GM18498 (cell line): Measurements from ENCODE around the gene PHB1.

Experiments used
- ATAC-seq: cut with Tn5 transposase; IDR thresholded peaks from one replicate; pipeline ENCODE4 v1.9.1; 2021; ENCODE audit warnings: mild to moderate bottlenecking, moderate library complexity; ENCODE audit not compliant: unreplicated experiment

PHB1 gene

GRCh38 chr17:49414622-49415350 lies at the start of gene PHB1:
Gene PHB1 (minus strand): TSS chr17:49414882. CDS start chr17:49413264, 1,618 bp downstream.
- peak; percentile 99 for ATAC-seq

DNA sequence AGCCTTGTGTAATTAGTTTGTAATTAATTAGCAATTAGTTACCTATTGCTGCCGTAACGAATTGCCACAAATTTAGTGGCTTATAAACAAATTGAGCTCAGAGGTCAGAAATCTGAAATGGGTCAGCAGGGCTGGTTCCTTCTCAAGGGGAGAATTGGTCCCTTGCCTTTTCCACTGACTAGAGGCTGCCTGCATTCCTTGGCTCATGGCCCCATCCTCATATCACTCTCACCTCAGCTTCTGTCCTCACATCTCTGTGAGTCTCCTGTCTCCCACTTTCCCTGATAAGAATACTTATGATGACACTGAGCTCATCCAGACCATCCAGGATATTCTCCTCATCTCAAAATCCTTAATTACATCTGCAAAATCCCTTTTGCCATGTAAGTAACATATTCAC lies 49.4 kb upstream of the PHB1 start:
- no peak for ATAC-seq

DNA sequence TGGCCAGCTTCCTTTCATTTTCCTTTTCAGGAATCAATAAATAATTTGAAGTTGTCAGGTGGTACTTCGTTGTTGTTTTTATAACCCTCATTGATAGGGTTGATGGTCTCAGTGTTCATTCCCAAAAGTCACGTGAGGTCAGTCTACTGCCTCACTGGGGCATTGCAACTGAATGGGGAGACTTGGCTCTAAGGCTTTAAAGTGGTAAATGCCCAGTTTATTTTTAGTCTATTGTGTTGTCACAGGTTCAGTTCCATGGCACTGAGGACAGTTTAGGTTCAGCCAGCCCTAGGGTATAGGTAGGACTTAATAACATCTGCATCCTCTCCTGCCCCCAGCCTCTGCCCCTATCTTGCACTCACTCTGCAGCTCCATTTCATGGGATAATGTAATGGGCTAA lies 46.9 kb upstream of the PHB1 start:
- no peak for ATAC-seq

DNA sequence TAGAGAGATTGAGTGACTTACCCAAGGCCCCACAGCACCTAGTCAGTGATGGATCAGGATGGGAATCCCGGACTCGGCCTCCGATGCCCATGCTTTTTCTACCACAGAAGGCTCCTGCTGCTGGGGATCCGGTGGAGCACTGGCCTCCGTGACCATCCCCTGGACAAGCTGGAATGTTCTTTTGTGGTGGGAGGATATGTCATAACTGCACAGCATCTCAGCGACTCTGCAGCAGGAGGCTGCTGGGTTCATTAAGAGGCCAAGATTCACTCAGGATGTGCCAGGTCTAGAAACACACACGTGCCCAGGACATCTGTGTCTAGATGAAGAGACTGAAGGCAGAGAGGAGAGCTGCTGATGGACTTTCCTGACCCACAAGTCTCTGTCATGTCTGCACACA lies 45.7 kb upstream of the PHB1 start:
- ATAC-seq = no peak

DNA sequence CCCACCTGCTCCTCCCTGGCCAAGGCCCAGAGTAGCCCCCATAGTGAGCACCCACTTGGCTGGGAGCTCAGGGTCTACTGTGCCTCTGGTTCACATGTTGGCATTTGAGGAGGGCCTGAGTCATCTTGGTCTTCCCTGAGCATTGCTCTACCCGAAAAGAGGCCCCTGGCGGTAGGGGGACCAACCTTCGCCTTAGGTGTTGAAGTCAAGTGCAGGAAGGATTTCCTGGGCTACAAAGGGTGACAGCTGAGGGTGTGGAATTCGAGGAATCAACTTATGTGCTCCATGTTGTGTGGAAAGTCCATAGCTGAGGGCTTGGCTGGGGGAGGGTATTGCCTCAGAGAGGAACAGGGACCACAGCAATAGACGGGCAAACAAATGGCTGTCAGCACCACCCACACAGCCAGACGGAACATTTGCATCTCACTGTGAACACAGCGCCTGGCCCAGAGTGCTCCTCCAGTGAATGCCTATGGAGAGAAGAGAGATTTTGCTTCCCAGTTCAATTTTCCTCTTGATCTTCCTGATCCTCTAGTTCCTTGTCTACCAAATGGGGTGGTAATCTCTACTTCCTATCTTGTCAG lies 44.8 kb upstream of the PHB1 start:
- ATAC-seq = no peak

DNA sequence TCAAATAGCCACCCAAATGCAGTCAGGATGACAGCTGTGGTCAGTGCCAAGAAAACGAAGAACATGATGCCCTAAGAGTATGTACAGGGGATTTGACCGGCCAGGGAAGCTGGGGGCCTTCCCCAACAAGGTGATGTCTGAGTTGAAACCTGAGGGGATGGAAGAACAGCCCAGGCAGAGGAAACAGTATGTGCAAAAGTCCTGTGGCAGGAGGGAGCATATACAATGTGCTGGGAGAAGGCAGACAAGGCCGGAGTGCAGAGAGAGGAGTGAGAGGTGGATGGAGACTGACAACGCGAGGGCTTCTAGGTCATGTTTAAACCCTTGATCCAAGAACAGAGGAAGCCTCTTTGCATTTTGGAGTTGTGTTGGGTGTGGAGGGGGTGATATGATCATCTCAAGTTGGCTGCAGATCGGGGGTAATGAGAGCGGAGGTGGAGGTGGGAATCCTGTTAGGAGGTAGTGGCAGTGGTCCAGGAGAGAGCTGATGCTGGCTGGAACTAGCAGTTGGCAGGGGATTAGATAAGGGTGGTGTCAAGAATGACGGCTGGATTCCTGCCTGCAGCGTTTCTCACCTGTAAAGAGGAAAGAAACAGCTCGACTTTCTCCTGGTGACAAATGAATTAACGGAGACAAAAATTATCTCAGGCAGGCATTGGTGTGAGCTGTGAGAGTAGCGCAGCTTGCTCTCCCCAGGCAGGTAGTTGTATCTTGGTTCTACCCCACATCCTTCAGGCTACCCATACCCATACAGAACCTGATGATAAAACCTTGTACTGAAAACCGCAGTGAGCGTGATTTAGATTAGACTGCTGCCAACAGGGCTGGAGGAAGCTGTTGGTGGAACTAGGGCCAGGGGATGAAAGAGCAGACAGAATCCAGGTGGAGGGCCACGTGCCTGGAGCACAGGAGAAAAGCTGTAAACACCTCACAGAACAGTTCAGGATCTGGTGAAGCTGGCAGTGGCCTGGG lies 43.2 kb upstream of the PHB1 start:
- no peak for ATAC-seq

DNA sequence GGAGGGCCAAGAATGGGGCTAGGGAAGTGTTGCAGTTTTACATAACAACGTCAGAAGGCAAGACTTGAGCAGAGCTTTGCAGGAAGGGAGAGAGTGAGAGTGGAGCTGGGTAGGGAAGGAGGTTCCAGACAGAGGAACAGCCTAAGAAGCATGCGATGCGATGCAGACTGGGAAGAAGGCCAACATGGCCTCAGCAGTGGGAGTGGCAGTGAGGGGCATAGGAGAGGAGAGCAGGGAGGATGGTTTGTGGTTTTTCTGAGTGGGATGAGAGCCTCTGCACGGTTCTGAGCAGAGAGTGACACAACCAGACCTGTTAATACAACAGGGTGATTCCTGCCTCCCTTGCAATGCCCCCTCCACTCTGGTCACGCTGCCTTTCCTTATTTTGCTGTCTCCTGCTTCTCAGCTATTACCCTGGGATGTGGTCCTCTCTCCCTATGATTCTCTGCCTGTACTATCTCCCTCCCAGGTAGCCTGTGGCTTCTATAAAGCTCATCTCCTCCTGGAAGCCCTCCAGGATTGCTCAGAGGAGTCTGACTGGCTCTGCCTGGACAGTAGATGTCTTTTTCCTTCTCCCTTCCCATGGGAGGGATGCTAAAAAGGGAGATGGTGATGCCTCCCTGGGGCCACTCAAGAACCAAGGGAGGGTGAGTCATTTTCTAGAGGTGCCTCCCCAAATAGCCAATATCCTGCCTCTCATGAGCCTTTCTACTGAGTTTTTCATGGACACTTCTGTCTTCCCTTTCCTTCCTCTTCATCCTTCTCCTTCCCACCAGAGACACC lies 41.7 kb upstream of the PHB1 start:
- no peak for ATAC-seq

DNA sequence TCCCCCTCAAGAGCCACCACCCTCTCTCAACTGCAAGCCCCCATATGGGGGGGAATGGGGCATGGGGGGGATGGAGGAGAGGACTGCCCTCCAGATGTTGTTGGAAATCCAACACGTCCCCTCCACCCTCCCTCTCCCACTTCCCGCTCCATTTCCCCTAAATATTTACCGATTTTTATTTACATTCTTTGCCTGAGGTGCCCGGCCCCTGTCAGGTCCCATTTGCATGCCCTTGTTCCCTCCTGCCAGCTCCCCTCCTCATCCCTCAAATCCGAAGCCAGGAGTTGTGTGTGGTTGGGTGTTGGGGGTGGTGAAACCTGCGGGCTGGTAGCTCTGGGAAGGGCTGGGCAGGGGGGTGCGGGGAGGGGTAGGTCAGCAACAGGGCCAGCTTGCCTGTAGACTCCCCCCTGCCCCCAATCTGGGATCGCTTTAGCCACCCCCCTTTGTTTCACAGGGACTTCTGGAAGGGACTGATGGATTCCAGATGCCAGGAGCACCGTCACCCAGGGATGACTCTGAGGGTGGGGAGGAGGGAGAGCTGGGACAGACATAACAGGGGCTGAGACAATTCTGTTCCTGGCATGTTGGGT lies 40.7 kb upstream of the PHB1 start:
- no peak for ATAC-seq

DNA sequence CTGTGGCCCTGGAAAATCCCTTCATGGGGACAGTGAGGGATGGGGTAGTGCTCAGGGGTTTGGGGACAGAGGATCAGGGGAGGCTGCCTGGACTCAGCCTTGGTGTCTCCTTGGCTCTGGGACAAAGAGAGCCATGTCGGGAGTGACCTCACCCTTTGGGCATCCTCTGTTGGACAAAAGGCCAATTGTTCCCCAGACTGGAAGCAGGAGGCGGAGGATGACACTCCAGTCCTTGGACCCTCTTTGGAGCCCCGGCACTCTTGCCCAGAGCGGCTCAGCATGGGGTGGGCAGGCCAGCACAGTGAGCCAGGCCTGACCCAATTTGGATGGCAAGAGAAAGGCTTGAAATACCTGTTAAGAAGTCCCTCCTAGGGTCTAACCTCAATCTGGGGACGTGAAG lies 39.4 kb upstream of the PHB1 start:
- ATAC-seq = no peak

GRCh38 chr17:49452661-49453060 lies 38.0 kb upstream of the PHB1 start:
- no peak for ATAC-seq

DNA sequence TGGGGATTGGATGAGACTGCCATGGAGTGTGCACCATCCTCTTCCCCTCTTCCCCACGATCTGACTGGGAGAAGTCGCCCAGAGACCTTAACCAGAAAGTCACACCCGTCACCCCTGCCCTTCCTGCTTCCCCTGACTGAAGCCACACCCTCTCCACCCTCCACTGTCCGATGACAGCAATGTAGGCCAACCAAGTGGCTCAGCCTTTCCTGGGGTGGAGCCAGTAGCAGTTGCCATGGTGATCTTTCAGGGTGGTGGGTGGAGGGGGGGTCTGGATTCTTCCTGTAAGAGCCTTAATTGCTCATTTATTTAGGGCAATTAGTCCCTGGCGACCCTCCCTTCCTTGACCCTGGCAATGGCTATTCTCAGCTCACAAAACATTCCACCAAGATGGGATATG lies 37.5 kb upstream of the PHB1 start:
- ATAC-seq = no peak

DNA sequence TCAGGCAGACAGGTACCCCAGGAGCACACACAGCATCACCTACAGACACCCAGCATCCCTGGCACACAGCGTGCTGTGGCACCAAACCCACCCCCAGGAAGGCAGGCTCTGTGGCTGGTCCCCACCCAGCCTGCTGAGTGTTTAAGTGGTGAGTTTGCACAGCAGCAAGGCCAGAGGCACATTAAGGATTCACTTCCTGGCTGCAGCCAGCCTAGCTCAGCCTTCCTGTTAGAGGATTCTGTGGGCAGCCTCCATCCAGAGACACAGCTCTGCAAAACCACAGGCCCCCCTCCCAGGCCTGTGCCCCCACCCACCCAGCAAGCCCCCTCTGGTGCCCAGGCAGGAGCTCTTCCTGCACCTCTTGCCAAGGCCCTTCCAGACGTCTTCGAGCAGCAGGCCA lies 36.1 kb upstream of the PHB1 start:
- no peak for ATAC-seq

DNA sequence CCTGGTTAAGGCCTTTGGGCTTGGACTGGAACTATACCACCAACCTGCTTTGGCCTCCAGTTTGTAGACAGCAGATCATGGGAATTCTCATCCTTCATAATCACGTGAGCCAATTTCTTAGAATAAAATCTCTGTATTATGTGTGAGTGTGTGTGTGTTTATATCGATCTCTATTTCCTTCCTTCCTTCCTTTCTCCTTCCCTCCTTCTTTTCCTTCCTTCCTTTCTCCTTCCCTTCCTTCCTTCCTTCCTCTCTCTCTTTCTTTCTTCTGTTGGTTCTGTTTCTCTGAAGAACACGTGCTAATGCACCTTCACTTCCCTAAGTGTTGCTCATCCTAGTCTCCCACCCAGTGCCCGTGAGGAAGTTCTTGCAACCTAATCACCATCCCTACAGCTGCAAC lies 35.5 kb upstream of the PHB1 start:
- no peak for ATAC-seq

GRCh38 chr17:49447628-49448302 lies 33.1 kb upstream of the PHB1 start:
- no peak for ATAC-seq

DNA sequence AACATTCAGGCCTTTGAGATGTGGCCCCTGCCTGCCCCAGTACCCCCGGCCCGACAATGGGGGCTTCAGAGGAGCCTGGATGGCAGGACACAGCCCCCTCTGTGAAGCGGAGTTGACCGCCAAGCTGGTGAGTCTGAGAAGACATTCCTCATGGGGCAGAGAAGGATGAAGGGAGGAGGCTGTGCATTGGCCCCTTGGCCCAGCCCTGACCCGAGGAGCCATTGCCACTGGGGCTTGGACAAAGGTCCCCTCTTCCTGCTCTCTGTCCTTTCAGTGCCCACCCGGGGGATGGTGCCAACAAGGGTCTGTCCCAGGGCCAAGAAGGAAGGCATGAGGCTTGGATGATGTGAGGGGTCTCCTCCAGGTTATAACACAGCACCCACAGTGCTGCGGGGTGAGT lies 30.9 kb upstream of the PHB1 start:
- no peak for ATAC-seq

DNA sequence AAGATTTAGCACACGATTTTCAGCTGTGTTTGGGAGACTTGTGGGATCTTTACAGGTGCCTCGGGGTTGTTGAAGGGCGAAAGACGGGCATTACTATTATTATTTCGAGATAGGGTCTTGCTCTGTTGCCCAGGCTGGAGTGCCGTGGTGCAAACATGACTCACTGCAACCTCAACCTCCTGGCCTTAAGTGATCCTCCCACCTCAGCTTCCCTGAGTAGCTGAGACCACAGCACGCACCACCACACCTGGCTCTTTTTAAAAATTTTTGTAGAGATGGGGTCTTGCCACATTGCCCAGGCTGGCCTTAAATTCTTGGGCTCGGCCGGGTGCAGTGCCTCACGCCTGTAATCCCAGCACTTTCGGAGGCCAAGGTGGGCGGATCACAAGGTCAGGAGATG lies 29.7 kb upstream of the PHB1 start:
- no peak for ATAC-seq

GRCh38 chr17:49443862-49444261 lies 29.2 kb upstream of the PHB1 start:
- no peak for ATAC-seq

DNA sequence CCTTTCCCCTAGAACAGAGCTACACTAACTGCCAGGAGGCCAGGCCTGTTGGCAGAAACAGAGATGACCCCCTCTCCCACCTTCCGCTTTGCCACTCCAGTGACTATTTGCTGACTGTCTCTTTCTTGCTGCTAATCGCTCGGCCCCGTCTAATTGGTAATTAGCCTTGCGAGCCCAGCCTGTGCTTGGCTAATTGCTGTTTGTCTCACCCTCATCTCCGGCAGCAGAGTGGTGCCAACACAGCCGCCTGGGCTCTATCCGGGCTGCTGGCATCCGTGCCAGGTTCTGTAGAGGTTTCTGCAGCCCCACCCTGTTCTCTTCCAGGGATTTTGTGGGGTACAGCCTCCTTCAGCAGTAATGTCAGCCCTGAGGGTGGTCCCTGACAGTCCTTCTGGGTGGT lies 27.4 kb upstream of the PHB1 start:
- ATAC-seq = no peak

DNA sequence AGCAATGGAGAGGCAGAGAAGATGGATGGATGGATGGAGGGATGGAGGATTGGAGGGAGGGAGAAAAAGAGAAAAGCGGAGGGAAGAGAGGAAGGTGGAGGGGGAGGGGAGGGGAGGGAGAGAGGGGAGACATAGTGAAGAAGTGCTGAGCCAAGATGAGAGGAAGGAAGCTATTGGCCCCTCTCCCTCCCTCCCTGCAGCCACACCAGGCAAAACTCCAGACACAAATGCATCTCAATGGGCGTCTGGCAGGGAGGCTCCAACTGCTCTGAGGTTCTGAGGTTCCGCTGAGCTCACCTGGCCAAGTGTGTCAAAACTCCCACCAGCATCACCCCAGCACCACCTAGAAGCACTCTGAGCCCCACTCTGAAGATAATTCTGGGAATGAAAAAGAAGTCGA lies 26.9 kb upstream of the PHB1 start:
- ATAC-seq = no peak

GRCh38 chr17:49440581-49440980 lies 25.9 kb upstream of the PHB1 start:
- no peak for ATAC-seq
